K562 (cell line): ENCODE data around the gene GCNT1. TPM values are rescaled to one million over a fixed set of nuclear protein-coding genes. Genes with fewer than 3 reads are reported as not detected.
"Not testable (repeated sequence)": the region's sequence is repeated elsewhere in the genome, so short reads cannot be mapped to it uniquely, and the experiment has no call there.

ENCODE experiments used
- DDX20 ChIP-seq: fragments of 450-650 bp; IDR thresholded peaks from 2 replicates; pipeline ENCODE4 v1.6.1; 2016; ENCODE audit warnings: missing genetic modification characterization, low read depth, mild to moderate bottlenecking, missing compliant biosample characterization, moderate library complexity
- HDAC8 ChIP-seq: fragments of 450-650 bp; IDR thresholded peaks from 2 replicates; pipeline ENCODE4 v1.6.1; 2016; ENCODE audit warnings: mild to moderate bottlenecking, missing genetic modification characterization, moderate library complexity, missing compliant biosample characterization
- MEF2D ChIP-seq: conservative IDR thresholded peaks from 2 replicates; pipeline ENCODE4 v1.6.1; 2016; ENCODE audit warnings: low read depth, missing genetic modification characterization, missing compliant biosample characterization
- NFE2L1 ChIP-seq: fragments of 450-650 bp; IDR thresholded peaks from 2 replicates; pipeline ENCODE4 v1.6.1; 2016; ENCODE audit warnings: missing genetic modification characterization, low read depth, mild to moderate bottlenecking, missing compliant biosample characterization, moderate library complexity, borderline replicate concordance
- RFX1 ChIP-seq: fragments of 450-650 bp; IDR thresholded peaks from 2 replicates; pipeline ENCODE4 v1.6.1; 2016; ENCODE audit warnings: mild to moderate bottlenecking, moderate library complexity
- SRF ChIP-seq, 2 experiments: fragments of 250-450, 450-650 bp in 1 of 2; sonication (Bioruptor Pico) in 1 of 2; sonication (generic) in 1 of 2; formaldehyde crosslinking; IDR thresholded peaks; 2 replicates each; pipeline versions ENCODE4 v1.5.0 to v1.5.1; 2020 to 2022; ENCODE audit warnings: mild to moderate bottlenecking in 1 of 2, missing genetic modification reagents in 1 of 2
- polyA plus RNA-seq, 8 experiments: library from polyadenylated mRNA; depleted of rRNA in 4 of 8; stranded (reverse) in 5 of 8; unstranded in 3 of 8; fragments of >200 nt; fragmentation: Nextera tagmentation in 2 of 8; fragmentation: Illumina TruSeq in 1 of 8; extraction: Ambion mirVana in 2 of 8; extraction: Trizol in 1 of 8; gene quantifications; 2 replicates each; pipeline versions ENCODE4 v1.2.1 to v1.2.3, GENCODE V29; 2011 to 2014; ENCODE audit warnings: inconsistent platforms in 1 of 8, missing spikeins in 1 of 8
- total RNA-seq, 7 experiments: library from RNA; depleted of rRNA in 6 of 7; stranded (reverse); fragments of >200 nt in 6 of 7; fragmentation: Illumina TruSeq in 2 of 7; extraction: Trizol in 2 of 7; gene quantifications; 2 replicates each; pipeline versions ENCODE4 v1.2.1 to v1.2.3, GENCODE V29; 2011 to 2021; ENCODE audit warnings: low replicate concordance in 1 of 7
- TF ChIP-seq, protein P1 (sequence below): fragments of 450-650 bp; conservative IDR thresholded peaks from 2 replicates; pipeline ENCODE4 v1.6.1; 2016; ENCODE audit warnings: missing genetic modification characterization, low read depth, mild to moderate bottlenecking, control low read depth, missing compliant biosample characterization
- TF ChIP-seq, protein P2 (sequence below), 2 experiments: fragments of 200-800 bp in 1 of 2; sonication (Bioruptor generic) in 1 of 2; sonication (generic) in 1 of 2; formaldehyde crosslinking in 1 of 2; IDR thresholded peaks in 1 of 2; conservative IDR thresholded peaks in 1 of 2; 2 replicates each; pipeline versions ENCODE4 v1.5.0 to v1.6.1; 2016 to 2020; ENCODE audit warnings: missing compliant biosample characterization in 1 of 2, missing genetic modification characterization in 1 of 2, missing genetic modification reagents in 1 of 2
- TF ChIP-seq, protein P3 (sequence below), 2 experiments: IDR thresholded peaks in 1 of 2; conservative IDR thresholded peaks in 1 of 2; 2 replicates each; pipeline ENCODE4 v1.6.1; 2016; ENCODE audit warnings: low read depth in 2 of 2, mild to moderate bottlenecking in 1 of 2, missing compliant biosample characterization in 1 of 2, missing genetic modification characterization in 1 of 2, moderate library complexity in 1 of 2
- TF ChIP-seq, protein P4 (sequence below): fragments of 200-800 bp; sonication (Bioruptor generic); IDR thresholded peaks from 2 replicates; pipeline ENCODE4 v1.6.1; 2016; ENCODE audit warnings: missing genetic modification characterization, missing compliant biosample characterization
- TF ChIP-seq, protein P5 (sequence below), 3 experiments: fragments of 200-800 bp in 1 of 3; sonication (Bioruptor generic) in 1 of 3; sonication (generic) in 1 of 3; formaldehyde crosslinking in 1 of 3; IDR thresholded peaks; 2 replicates each; pipeline versions ENCODE4 v1.6.1 to v1.8.0; 2016 to 2022; ENCODE audit warnings: mild to moderate bottlenecking in 2 of 3, missing compliant biosample characterization in 2 of 3, missing genetic modification characterization in 2 of 3, missing genetic modification reagents in 1 of 3

GCNT1 gene
- total and polyA plus RNA-seq, 9 of the 15 experiments (the other 6 are each of a cell fraction or from before 2014, with no cell fraction given), result 0.01 to 0.71 (median 0.10) TPM

DNA sequence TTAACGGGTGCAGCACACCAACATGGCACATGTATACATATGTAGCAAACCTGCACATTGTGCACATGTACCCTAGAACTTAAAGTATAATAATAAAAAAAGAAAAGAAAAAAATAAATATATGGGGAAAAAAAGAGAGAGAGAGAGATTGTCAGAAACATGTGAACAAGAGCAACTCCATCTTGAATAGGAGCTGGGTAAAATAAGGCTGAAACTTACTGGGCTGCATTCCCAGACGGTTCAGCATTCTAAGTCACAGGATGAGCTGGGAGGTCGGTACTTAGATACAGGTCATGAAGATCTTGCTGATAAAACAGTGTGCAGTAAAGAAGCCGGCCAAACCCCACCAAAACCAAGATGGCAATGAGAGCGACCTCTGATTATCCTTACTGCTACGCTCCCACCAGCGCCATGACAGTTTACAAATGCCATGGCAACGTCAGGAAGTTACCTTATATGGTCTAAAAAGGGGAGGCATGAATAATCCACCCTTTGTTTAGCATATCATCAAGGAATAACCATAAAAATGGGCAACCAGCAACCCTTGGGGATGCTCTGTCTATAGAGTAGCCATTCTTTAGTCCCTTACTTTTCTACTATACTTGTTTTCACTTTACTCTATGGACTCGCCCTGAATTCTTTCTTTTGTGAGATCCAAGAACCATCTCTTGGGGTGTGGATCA is 21.8 kb upstream of the GCNT1 start (continued):
- TF ChIP-seq, protein P1, sequence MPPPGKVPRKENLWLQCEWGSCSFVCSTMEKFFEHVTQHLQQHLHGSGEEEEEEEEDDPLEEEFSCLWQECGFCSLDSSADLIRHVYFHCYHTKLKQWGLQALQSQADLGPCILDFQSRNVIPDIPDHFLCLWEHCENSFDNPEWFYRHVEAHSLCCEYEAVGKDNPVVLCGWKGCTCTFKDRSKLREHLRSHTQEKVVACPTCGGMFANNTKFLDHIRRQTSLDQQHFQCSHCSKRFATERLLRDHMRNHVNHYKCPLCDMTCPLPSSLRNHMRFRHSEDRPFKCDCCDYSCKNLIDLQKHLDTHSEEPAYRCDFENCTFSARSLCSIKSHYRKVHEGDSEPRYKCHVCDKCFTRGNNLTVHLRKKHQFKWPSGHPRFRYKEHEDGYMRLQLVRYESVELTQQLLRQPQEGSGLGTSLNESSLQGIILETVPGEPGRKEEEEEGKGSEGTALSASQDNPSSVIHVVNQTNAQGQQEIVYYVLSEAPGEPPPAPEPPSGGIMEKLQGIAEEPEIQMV (tag), result peak; percentile 78
- peak; percentile 76 for TF ChIP-seq MEF2D (tag)
- peak; percentile 52; the same call in 1 of the 2 replicates for TF ChIP-seq NFE2L1 (tag)
- TF ChIP-seq, protein P2, sequence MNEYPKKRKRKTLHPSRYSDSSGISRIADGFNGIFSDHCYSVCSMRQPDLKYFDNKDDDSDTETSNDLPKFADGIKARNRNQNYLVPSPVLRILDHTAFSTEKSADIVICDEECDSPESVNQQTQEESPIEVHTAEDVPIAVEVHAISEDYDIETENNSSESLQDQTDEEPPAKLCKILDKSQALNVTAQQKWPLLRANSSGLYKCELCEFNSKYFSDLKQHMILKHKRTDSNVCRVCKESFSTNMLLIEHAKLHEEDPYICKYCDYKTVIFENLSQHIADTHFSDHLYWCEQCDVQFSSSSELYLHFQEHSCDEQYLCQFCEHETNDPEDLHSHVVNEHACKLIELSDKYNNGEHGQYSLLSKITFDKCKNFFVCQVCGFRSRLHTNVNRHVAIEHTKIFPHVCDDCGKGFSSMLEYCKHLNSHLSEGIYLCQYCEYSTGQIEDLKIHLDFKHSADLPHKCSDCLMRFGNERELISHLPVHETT (CRISPR knock-in tag; conservative IDR thresholded peaks at IDR 0.05 in 1 of 2, IDR thresholded peaks at IDR 0.05 in 1 of 2), result peak in 1 of 2 experiments; percentile 64; a peak in 2 of 4 replicates
- TF ChIP-seq, protein P3, sequence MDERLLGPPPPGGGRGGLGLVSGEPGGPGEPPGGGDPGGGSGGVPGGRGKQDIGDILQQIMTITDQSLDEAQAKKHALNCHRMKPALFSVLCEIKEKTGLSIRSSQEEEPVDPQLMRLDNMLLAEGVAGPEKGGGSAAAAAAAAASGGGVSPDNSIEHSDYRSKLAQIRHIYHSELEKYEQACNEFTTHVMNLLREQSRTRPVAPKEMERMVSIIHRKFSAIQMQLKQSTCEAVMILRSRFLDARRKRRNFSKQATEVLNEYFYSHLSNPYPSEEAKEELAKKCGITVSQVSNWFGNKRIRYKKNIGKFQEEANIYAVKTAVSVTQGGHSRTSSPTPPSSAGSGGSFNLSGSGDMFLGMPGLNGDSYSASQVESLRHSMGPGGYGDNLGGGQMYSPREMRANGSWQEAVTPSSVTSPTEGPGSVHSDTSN (CRISPR knock-in tag; IDR thresholded peaks at IDR 0.05; ENCODE audit: low read depth), result not testable (repeated sequence)
- TF ChIP-seq, protein P3 (tag; conservative IDR thresholded peaks at IDR 0.05; ENCODE audit: low read depth), result peak; percentile 59
- TF ChIP-seq SRF (CRISPR knock-in tag; IDR thresholded peaks at IDR 0.05), result peak in 1 of 2 experiments; percentile 68; a peak in 1 of 4 replicates
- TF ChIP-seq, protein P4, sequence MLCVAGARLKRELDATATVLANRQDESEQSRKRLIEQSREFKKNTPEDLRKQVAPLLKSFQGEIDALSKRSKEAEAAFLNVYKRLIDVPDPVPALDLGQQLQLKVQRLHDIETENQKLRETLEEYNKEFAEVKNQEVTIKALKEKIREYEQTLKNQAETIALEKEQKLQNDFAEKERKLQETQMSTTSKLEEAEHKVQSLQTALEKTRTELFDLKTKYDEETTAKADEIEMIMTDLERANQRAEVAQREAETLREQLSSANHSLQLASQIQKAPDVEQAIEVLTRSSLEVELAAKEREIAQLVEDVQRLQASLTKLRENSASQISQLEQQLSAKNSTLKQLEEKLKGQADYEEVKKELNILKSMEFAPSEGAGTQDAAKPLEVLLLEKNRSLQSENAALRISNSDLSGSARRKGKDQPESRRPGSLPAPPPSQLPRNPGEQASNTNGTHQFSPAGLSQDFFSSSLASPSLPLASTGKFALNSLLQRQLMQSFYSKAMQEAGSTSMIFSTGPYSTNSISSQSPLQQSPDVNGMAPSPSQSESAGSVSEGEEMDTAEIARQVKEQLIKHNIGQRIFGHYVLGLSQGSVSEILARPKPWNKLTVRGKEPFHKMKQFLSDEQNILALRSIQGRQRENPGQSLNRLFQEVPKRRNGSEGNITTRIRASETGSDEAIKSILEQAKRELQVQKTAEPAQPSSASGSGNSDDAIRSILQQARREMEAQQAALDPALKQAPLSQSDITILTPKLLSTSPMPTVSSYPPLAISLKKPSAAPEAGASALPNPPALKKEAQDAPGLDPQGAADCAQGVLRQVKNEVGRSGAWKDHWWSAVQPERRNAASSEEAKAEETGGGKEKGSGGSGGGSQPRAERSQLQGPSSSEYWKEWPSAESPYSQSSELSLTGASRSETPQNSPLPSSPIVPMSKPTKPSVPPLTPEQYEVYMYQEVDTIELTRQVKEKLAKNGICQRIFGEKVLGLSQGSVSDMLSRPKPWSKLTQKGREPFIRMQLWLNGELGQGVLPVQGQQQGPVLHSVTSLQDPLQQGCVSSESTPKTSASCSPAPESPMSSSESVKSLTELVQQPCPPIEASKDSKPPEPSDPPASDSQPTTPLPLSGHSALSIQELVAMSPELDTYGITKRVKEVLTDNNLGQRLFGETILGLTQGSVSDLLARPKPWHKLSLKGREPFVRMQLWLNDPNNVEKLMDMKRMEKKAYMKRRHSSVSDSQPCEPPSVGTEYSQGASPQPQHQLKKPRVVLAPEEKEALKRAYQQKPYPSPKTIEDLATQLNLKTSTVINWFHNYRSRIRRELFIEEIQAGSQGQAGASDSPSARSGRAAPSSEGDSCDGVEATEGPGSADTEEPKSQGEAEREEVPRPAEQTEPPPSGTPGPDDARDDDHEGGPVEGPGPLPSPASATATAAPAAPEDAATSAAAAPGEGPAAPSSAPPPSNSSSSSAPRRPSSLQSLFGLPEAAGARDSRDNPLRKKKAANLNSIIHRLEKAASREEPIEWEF (CRISPR knock-in tag), result peak; percentile 75; the same call in 1 of the 2 replicates
- TF ChIP-seq DDX20 (tag), result peak; percentile 90
- peak; percentile 66; the same call in 1 of the 2 replicates for TF ChIP-seq HDAC8 (tag)
- peak; percentile 18; the same call in 1 of the 2 replicates for TF ChIP-seq RFX1
- TF ChIP-seq, protein P5, sequence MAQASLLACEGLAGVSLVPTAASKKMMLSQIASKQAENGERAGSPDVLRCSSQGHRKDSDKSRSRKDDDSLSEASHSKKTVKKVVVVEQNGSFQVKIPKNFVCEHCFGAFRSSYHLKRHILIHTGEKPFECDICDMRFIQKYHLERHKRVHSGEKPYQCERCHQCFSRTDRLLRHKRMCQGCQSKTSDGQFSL (CRISPR knock-in tag; IDR thresholded peaks at IDR 0.05), result not testable (repeated sequence)
- TF ChIP-seq, protein P5 (tag; IDR thresholded peaks at IDR 0.05), result peak in 1 of 2 experiments; percentile 78; a peak in 1 of 4 replicates
